GM13977 (cell line): Measurements from ENCODE around the gene TMEM229A.
A peak's percentile ranks its signal among the peaks of the same experiment; 100 is the strongest.
"Not testable (repeated sequence)": the region's sequence is repeated elsewhere in the genome, so short reads cannot be mapped to it uniquely, and the experiment has no call there.

Experiments used
- DNase-seq: peaks from one replicate; pipeline ENCODE4 v3.0.0; 2012; ENCODE audit warnings: low spot score
- CTCF ChIP-seq: IDR thresholded peaks from 2 replicates; pipeline ENCODE4 v1.5.1; 2012; ENCODE audit warnings: mild to moderate bottlenecking, control low read depth; ENCODE audit not compliant: insufficient read depth; ENCODE audit errors: extremely low read depth, missing control alignments
- in situ Hi-C: fragments of 300-500 bp; cut with MboI; formaldehyde crosslinking; loops from one replicate; pipeline ENCODE4 v1.12.0; 2022; ENCODE audit warnings: low sequenced_read_pairs, low pct_unique_long_range_greater_than_20kb, mixed read lengths, inconsistent platforms; ENCODE audit not compliant: unreplicated experiment

TMEM229A gene

GRCh38 chr7:124032369-124033094 lies at the start of gene TMEM229A:
Gene TMEM229A (minus strand): TSS chr7:124033067. CDS start chr7:124033003, 64 bp downstream.
- TF ChIP-seq CTCF: no peak
- in situ Hi-C loops: no loop called here
- peak; percentile 54 for DNase-seq

- DNase-seq, in situ Hi-C loops: not testable (repeated sequence)
Measured at GRCh38 chr7:124082234-124082633, 49.4 kb upstream of the TMEM229A start.

- no peak for TF ChIP-seq CTCF
- in situ Hi-C loops: no loop called here
- no peak for DNase-seq
Measured at GRCh38 chr7:124077546-124077945, 44.7 kb upstream of the TMEM229A start.

GRCh38 chr7:124076841-124077240 lies 44.0 kb upstream of the TMEM229A start:
- in situ Hi-C loops: no loop called here
- DNase-seq: no peak
- TF ChIP-seq CTCF: no peak

GRCh38 chr7:124074007-124074406 lies 41.1 kb upstream of the TMEM229A start:
- no peak for DNase-seq
- TF ChIP-seq CTCF: no peak
- in situ Hi-C loops: no loop called here

GRCh38 chr7:124073310-124073645 lies 40.4 kb upstream of the TMEM229A start:
- DNase-seq: no peak
- in situ Hi-C loops: no loop called here
- TF ChIP-seq CTCF: no peak

GRCh38 chr7:124072603-124073309 lies 39.9 kb upstream of the TMEM229A start:
- in situ Hi-C loops: no loop called here
- no peak for DNase-seq

More at GRCh38 chr7:124072603-124073309, 39.9 kb upstream of the TMEM229A start:
- no peak for TF ChIP-seq CTCF
